B cell (primary cell): ENCODE measurements around the gene KIAA0753. TPM values are rescaled to one million over a fixed set of nuclear protein-coding genes. Genes with fewer than 3 reads are reported as not detected.

Experiments used
- ATAC-seq: fragments of 200-7000 bp; cut with Tn5 transposase; one replicate; pipeline ENCODE4 v1.10.0; 2021; ENCODE audit warnings: low read depth, mild to moderate bottlenecking, moderate number of reproducible peaks, moderate library complexity
- CTCF ChIA-PET: fragments of 350-600 bp; sonication (Branson Sonifier 250); formaldehyde crosslinking; loops from one replicate; lab custom pipeline; 2021; ENCODE audit warnings: antibody characterized with exemption, inconsistent platforms; lab: Charles Lee
- POLR2A ChIA-PET: fragments of 350-600 bp; sonication (Branson Sonifier 250); formaldehyde crosslinking; loops from one replicate; lab custom pipeline; 2021; ENCODE audit warnings: antibody characterized with exemption; lab: Charles Lee
- DNase-seq: peaks from one replicate; pipeline ENCODE4 v3.0.0; 2013
- H2AFZ ChIP-seq: 2 replicates; pipeline ENCODE4 v1.6.1; 2012; ENCODE audit warnings: mild to moderate bottlenecking, low read depth, low read length; ENCODE audit not compliant: insufficient read depth, poor library complexity, severe bottlenecking
- H3K27ac ChIP-seq, 2 donors: 1 replicate in 1 of 2; 2 replicates in 1 of 2; pipeline ENCODE4 v1.5.1; 2012 to 2013; ENCODE audit warnings: low read length in 2 of 2, mild to moderate bottlenecking in 2 of 2, moderate library complexity in 1 of 2
- H3K27me3 ChIP-seq, 4 experiments: fragments of 200-600 bp in 1 of 4; sonication (generic) in 1 of 4; replicated peaks in 1 of 4; 1 replicate in 2 of 4; 2 replicates in 2 of 4; pipeline versions ENCODE4 v1.6.1 to v1.7.0; 2013 to 2016; ENCODE audit warnings: low read length in 3 of 4, mild to moderate bottlenecking in 2 of 4, mixed read lengths in 1 of 4, moderate library complexity in 1 of 4; ENCODE audit not compliant: insufficient read depth in 4 of 4, control insufficient read depth in 3 of 4; ENCODE audit errors: control extremely low read depth in 1 of 4
- H3K36me3 ChIP-seq, 2 experiments: replicated peaks in 1 of 2; 1 replicate in 1 of 2; 2 replicates in 1 of 2; pipeline versions ENCODE4 v1.6.1 to v1.7.1; 2013; ENCODE audit warnings: low read length in 1 of 2; ENCODE audit not compliant: insufficient read depth in 2 of 2, control insufficient read depth in 1 of 2; ENCODE audit errors: control extremely low read depth in 1 of 2, extremely low read depth in 1 of 2
- H3K4me1 ChIP-seq, 2 donors: fragments of 200-600 bp in 1 of 2; sonication (generic) in 1 of 2; 1 replicate in 1 of 2; 2 replicates in 1 of 2; pipeline versions ENCODE4 v1.5.1 to v1.6.1; 2013 to 2017; ENCODE audit warnings: low read length in 2 of 2; ENCODE audit not compliant: control insufficient read depth in 2 of 2, insufficient read depth in 2 of 2
- H3K4me2 ChIP-seq: replicated peaks from 2 replicates; pipeline ENCODE3; 2012; ENCODE audit warnings: mild to moderate bottlenecking, low read depth, low read length; ENCODE audit not compliant: poor library complexity, severe bottlenecking
- H3K4me3 ChIP-seq, 5 experiments: fragments of 200-600 bp in 1 of 5; sonication (generic) in 1 of 5; 1 replicate in 3 of 5; 2 replicates in 2 of 5; pipeline versions ENCODE4 v1.5.1 to v1.7.0; 2011 to 2016; ENCODE audit warnings: low read length in 4 of 5, mild to moderate bottlenecking in 4 of 5, low read depth in 2 of 5, control low read depth in 1 of 5, moderate library complexity in 1 of 5; ENCODE audit not compliant: insufficient read depth in 1 of 5; ENCODE audit errors: control extremely low read depth in 1 of 5, extremely low read depth in 1 of 5
- H3K79me2 ChIP-seq: fragments of 200-600 bp; sonication (generic); one replicate; pipeline ENCODE4 v1.6.0; 2016; ENCODE audit warnings: low read length; ENCODE audit not compliant: control insufficient read depth, insufficient read depth
- H3K9ac ChIP-seq: fragments of 200-600 bp; sonication (generic); 2 replicates; pipeline ENCODE4 v1.6.1; 2017; ENCODE audit warnings: mild to moderate bottlenecking, low read length, moderate library complexity
- H3K9me3 ChIP-seq, 3 donors: one replicate each; pipeline versions ENCODE4 v1.6.1 to v1.7.1; 2013; ENCODE audit warnings: low read length in 2 of 3; ENCODE audit not compliant: control insufficient read depth in 2 of 3, insufficient read depth in 1 of 3; ENCODE audit errors: control extremely low read depth in 1 of 3
- H4K20me1 ChIP-seq: 2 replicates; pipeline ENCODE4 v1.6.0; 2012; ENCODE audit warnings: mild to moderate bottlenecking, low read length; ENCODE audit not compliant: insufficient read depth, control insufficient read depth, poor library complexity, severe bottlenecking
- H3K27ac Mint-ChIP-seq: one replicate; pipeline ENCODE4 v1.8.0; 2021; ENCODE audit warnings: mixed read lengths
- H3K27me3 Mint-ChIP-seq: one replicate; pipeline ENCODE4 v1.8.0; 2021; ENCODE audit warnings: mixed read lengths
- H3K4me1 Mint-ChIP-seq: one replicate; pipeline ENCODE4 v1.8.0; 2021; ENCODE audit warnings: mixed read lengths
- H3K4me3 Mint-ChIP-seq: one replicate; pipeline ENCODE4 v1.8.0; 2021; ENCODE audit warnings: mixed read lengths
- H3K9me3 Mint-ChIP-seq: one replicate; pipeline ENCODE4 v1.8.0; 2022; ENCODE audit warnings: mixed read lengths; ENCODE audit not compliant: insufficient read depth
- CTCF ChIP-seq: fragments of 200-600 bp; IDR thresholded peaks from one replicate; pipeline ENCODE4 v1.8.0; 2022; ENCODE audit warnings: antibody characterized with exemption, mild to moderate bottlenecking
- EZH2 ChIP-seq: IDR thresholded peaks from 2 replicates; pipeline ENCODE4 v1.6.1; 2012; ENCODE audit warnings: borderline replicate concordance, low read depth, mild to moderate bottlenecking, moderate library complexity, low read length; ENCODE audit not compliant: insufficient read depth, poor library complexity, severe bottlenecking
- WGBS: methylation state at CpG from one replicate; pipeline ENCODE4 v1.1.5; 2013; ENCODE audit warnings: missing lambda C conversion rate; ENCODE audit not compliant: insufficient coverage; 5-methylcytosine and 5-hydroxymethylcytosine counted together
- intact Hi-C: fragments of 100-400 bp; cut with micrococcal nuclease; formaldehyde crosslinking; loops from one replicate; pipeline ENCODE4 v1.10.0; 2022
- polyA plus RNA-seq: library from polyadenylated mRNA; depleted of rRNA; stranded (reverse); fragments of >200 nt; gene quantifications from 2 replicates; pipeline ENCODE4 v1.2.3, GENCODE V29; 2012
- total RNA-seq, 2 donors: library from RNA; stranded (reverse); fragments of 120-200 nt in 1 of 2; gene quantifications; 1 replicate in 1 of 2; 2 replicates in 1 of 2; pipeline versions ENCODE4 v1.2.3 to v1.2.4, GENCODE V29; 2013 to 2022

Gene KIAA0753
- total and polyA plus RNA-seq, 2 donors (not counting 1 experiment from before 2014, with no cell fraction given) = 6.3 to 29.1 TPM

GRCh38 chr17:6632530-6632929 lies 8.0 kb downstream of the KIAA0753 start:
- no peak overlapping the region for H3K9ac ChIP-seq
- CTCF ChIA-PET = no interaction called here
- peaks cover 3% of the 10 kb centered on the region for H3K79me2 ChIP-seq
- H3K4me1 ChIP-seq = no peaks in the 10 kb centered on the region
- no peak overlapping the region for H3K27ac ChIP-seq
- H3K36me3 ChIP-seq = peaks cover 11 to 40% of the 10 kb centered on the region in 2 experiments
- Mint-ChIP-seq H3K27me3 (no peaks in the 10 kb centered on the region), H3K4me3 (no peak overlapping the region), H3K4me1 (no peaks in the 10 kb centered on the region), H3K27ac (no peak overlapping the region), H3K9me3 (no peaks in the 10 kb centered on the region)
- POLR2A ChIA-PET = no interaction called here
- H2AFZ ChIP-seq = no peak overlapping the region
- no peak for TF ChIP-seq CTCF
- TF ChIP-seq EZH2 = no peak
- ATAC-seq (no peak), DNase-seq (no peak)
- intact Hi-C loops = no loop called here
- no peaks in the 10 kb centered on the region for H3K9me3 ChIP-seq
- no peaks in the 10 kb centered on the region for H3K27me3 ChIP-seq
- H4K20me1 ChIP-seq = no peaks in the 10 kb centered on the region
- H3K4me2 ChIP-seq = no peak overlapping the region
- H3K4me3 ChIP-seq = no peak overlapping the region

- TF ChIP-seq CTCF (no peak), EZH2 (no peak)
- H3K79me2 ChIP-seq = peaks cover 3% of the 10 kb centered on the region
- no peak overlapping the region for H3K4me3 Mint-ChIP-seq
Observed at GRCh38 chr17:6630390-6630789, 10.1 kb downstream of the KIAA0753 start.

More at GRCh38 chr17:6630390-6630789, 10.1 kb downstream of the KIAA0753 start:
- Mint-ChIP-seq H3K4me1 (no peaks in the 10 kb centered on the region), H3K9me3 (no peaks in the 10 kb centered on the region), H3K27ac (no peak overlapping the region), H3K27me3 (no peaks in the 10 kb centered on the region)
- intact Hi-C loops = no loop called here
- DNase-seq (no peak), ATAC-seq (no peak)
- H3K36me3 ChIP-seq = peaks cover 16 to 49% of the 10 kb centered on the region in 2 experiments
- no CpG with 5 or more reads among the region's 1 CpG for WGBS
- H3K27ac ChIP-seq = no peak overlapping the region
- H4K20me1 ChIP-seq = no peaks in the 10 kb centered on the region
- H3K27me3 ChIP-seq = no peaks in the 10 kb centered on the region
- ChIA-PET CTCF (no interaction called here), POLR2A (no interaction called here)
- H3K4me3 ChIP-seq = no peak overlapping the region
- no peak overlapping the region for H3K4me2 ChIP-seq
- no peak overlapping the region for H2AFZ ChIP-seq
- H3K4me1 ChIP-seq = no peaks in the 10 kb centered on the region
- no peaks in the 10 kb centered on the region for H3K9me3 ChIP-seq
- H3K9ac ChIP-seq = no peak overlapping the region
